WTC11 (cell line): ENCODE data around the gene PRKCQ. TPM values are rescaled to one million over a fixed set of nuclear protein-coding genes. Genes with fewer than 3 reads are reported as not detected.

ENCODE experiments used
- ATAC-seq: fragments of 200-7000 bp; cut with Tn5 transposase; 2 replicates; pipeline ENCODE4 v1.10.0; 2021; ENCODE audit warnings: mild to moderate bottlenecking, moderate library complexity
- CTCF ChIA-PET: fragments of 300-600 bp; sonication (Branson Sonifier 250); formaldehyde crosslinking; loops from one replicate; lab custom pipeline; 2021; ENCODE audit warnings: antibody characterized with exemption; lab: Charles Lee
- POLR2A ChIA-PET: fragments of 350-600 bp; sonication (Branson Sonifier 250); formaldehyde crosslinking; loops from one replicate; lab custom pipeline; 2021; ENCODE audit warnings: antibody characterized with exemption; lab: Charles Lee
- DNase-seq: peaks from one replicate; pipeline ENCODE4 v3.0.0; 2021; ENCODE audit warnings: low spot score
- H3K27ac Mint-ChIP-seq: 2 replicates; pipeline ENCODE4 v1.8.0; 2021; ENCODE audit warnings: mixed read lengths
- H3K27me3 Mint-ChIP-seq: 2 replicates; pipeline ENCODE4 v1.8.0; 2021; ENCODE audit warnings: low read depth, mild to moderate bottlenecking, moderate library complexity, mixed read lengths
- H3K36me3 Mint-ChIP-seq: 2 replicates; pipeline ENCODE4 v1.8.0; 2021; ENCODE audit warnings: mixed read lengths
- H3K4me1 Mint-ChIP-seq: 2 replicates; pipeline ENCODE4 v1.8.0; 2022; ENCODE audit warnings: mixed read lengths
- H3K4me3 Mint-ChIP-seq: 2 replicates; pipeline ENCODE4 v1.8.0; 2021; ENCODE audit warnings: mild to moderate bottlenecking, moderate library complexity, mixed read lengths
- H3K9me3 Mint-ChIP-seq: 2 replicates; pipeline ENCODE4 v1.8.0; 2021; ENCODE audit warnings: mixed read lengths
- ESRRA ChIP-seq: sonication (generic); formaldehyde crosslinking; IDR thresholded peaks from 2 replicates; pipeline ENCODE4 v1.8.1; 2022; ENCODE audit warnings: mild to moderate bottlenecking, missing genetic modification reagents, borderline replicate concordance
- FOXJ3 ChIP-seq: sonication (generic); formaldehyde crosslinking; IDR thresholded peaks from 2 replicates; pipeline ENCODE4 v1.9.0; 2021; ENCODE audit warnings: missing genetic modification reagents, mild to moderate bottlenecking, borderline replicate concordance
- FOXK1 ChIP-seq: sonication (generic); formaldehyde crosslinking; IDR thresholded peaks from 2 replicates; pipeline ENCODE4 v1.8.0; 2022; ENCODE audit warnings: mild to moderate bottlenecking, moderate library complexity, missing genetic modification reagents
- HMGA2 ChIP-seq: fragments of 250-450 bp; sonication (Bioruptor Pico); IDR thresholded peaks from 2 replicates; pipeline ENCODE4 v1.4.0; 2021; ENCODE audit warnings: mild to moderate bottlenecking, moderate library complexity
- IRF2 ChIP-seq: sonication (generic); formaldehyde crosslinking; IDR thresholded peaks from 2 replicates; pipeline ENCODE4 v1.8.0; 2022; ENCODE audit warnings: low read depth, missing genetic modification reagents, borderline replicate concordance
- KAT7 ChIP-seq: sonication (generic); formaldehyde crosslinking; IDR thresholded peaks from 2 replicates; pipeline ENCODE4 v1.8.1; 2023; ENCODE audit warnings: missing genetic modification reagents, mild to moderate bottlenecking, borderline replicate concordance
- MXD4 ChIP-seq: fragments of 250-450 bp; sonication (Bioruptor Pico); IDR thresholded peaks from 2 replicates; pipeline ENCODE4 v1.8.0; 2021; ENCODE audit warnings: mild to moderate bottlenecking, moderate library complexity, borderline replicate concordance
- MYBL2 ChIP-seq: sonication (generic); formaldehyde crosslinking; IDR thresholded peaks from 2 replicates; pipeline ENCODE4 v1.8.1; 2023; ENCODE audit warnings: mild to moderate bottlenecking, moderate library complexity, missing genetic modification reagents
- NFATC4 ChIP-seq: fragments of 250-450 bp; sonication (Bioruptor Pico); IDR thresholded peaks from 2 replicates; pipeline ENCODE4 v1.9.0; 2021; ENCODE audit warnings: mild to moderate bottlenecking
- NFE2L1 ChIP-seq: sonication (generic); formaldehyde crosslinking; IDR thresholded peaks from 2 replicates; pipeline ENCODE4 v1.8.1; 2023; ENCODE audit warnings: missing genetic modification reagents
- SMAD3 ChIP-seq: sonication (generic); formaldehyde crosslinking; IDR thresholded peaks from 2 replicates; pipeline ENCODE4 v1.8.0; 2022; ENCODE audit warnings: missing genetic modification reagents, mild to moderate bottlenecking, borderline replicate concordance
- ZNF232 ChIP-seq: sonication (generic); formaldehyde crosslinking; IDR thresholded peaks from 2 replicates; pipeline ENCODE4 v1.8.0; 2022; ENCODE audit warnings: mild to moderate bottlenecking, missing genetic modification reagents
- ZNF416 ChIP-seq: fragments of 250-450 bp; sonication (Bioruptor Pico); IDR thresholded peaks from 2 replicates; pipeline ENCODE4 v1.9.0; 2021; ENCODE audit warnings: mild to moderate bottlenecking, inconsistent platforms
- ZNF423 ChIP-seq: fragments of 250-450 bp; sonication (Bioruptor Pico); IDR thresholded peaks from 2 replicates; pipeline ENCODE4 v2.1.2; 2022; ENCODE audit warnings: mild to moderate bottlenecking, moderate library complexity
- total RNA-seq: library from RNA; stranded (reverse); gene quantifications from 3 replicates; pipeline ENCODE4 v1.2.3, GENCODE V29; 2021
- TF ChIP-seq, protein P1 (sequence below): sonication (generic); formaldehyde crosslinking; IDR thresholded peaks from 2 replicates; pipeline ENCODE4 v1.8.1; 2022; ENCODE audit warnings: low read depth, missing genetic modification reagents, borderline replicate concordance
- TF ChIP-seq, protein P2 (sequence below): fragments of 250-450 bp; sonication (Bioruptor Pico); IDR thresholded peaks from 2 replicates; pipeline ENCODE4 v1.8.0; 2021; ENCODE audit warnings: mild to moderate bottlenecking
- TF ChIP-seq, protein P3 (sequence below): sonication (generic); formaldehyde crosslinking; IDR thresholded peaks from 2 replicates; pipeline ENCODE4 v1.8.1; 2023; ENCODE audit warnings: mild to moderate bottlenecking, missing genetic modification reagents, moderate library complexity
- TF ChIP-seq, protein P4 (sequence below): sonication (generic); formaldehyde crosslinking; IDR thresholded peaks from 2 replicates; pipeline ENCODE4 v1.8.0; 2022; ENCODE audit warnings: missing genetic modification reagents

PRKCQ gene
- total RNA-seq, 1 experiment from 2014 or later: 8.7 TPM

DNA sequence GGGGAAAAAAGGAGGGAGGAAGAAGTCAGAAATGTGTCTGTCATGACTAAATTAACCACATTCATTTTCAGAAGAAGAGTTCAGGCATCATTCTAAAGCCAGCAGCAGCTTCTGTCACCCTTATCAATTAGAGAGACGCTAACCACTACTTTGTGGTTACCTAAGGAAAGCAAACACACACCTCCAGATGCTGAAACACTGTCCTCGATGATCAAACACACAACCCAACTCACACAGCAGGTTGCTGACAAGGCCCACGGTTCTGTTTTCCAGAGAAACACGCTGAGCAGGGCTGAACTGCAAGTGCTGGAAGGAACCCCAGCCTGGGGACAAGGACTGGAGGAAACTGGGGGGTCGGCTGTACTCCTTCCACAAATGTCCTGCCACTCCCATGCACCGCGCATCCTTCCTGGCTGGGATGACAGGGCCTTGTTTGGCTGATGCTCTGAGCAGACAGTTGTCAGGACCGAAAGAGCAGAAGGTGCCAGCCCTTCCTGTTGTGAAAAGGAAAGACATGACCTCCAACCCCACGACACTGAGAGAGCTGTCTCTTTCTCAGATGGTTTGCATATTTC, 36.6 kb downstream of the PRKCQ start (continued):
- TF ChIP-seq, protein P1, sequence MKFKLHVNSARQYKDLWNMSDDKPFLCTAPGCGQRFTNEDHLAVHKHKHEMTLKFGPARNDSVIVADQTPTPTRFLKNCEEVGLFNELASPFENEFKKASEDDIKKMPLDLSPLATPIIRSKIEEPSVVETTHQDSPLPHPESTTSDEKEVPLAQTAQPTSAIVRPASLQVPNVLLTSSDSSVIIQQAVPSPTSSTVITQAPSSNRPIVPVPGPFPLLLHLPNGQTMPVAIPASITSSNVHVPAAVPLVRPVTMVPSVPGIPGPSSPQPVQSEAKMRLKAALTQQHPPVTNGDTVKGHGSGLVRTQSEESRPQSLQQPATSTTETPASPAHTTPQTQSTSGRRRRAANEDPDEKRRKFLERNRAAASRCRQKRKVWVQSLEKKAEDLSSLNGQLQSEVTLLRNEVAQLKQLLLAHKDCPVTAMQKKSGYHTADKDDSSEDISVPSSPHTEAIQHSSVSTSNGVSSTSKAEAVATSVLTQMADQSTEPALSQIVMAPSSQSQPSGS (CRISPR knock-in tag): no peak
- no peak for TF ChIP-seq MYBL2
- TF ChIP-seq HMGA2 (CRISPR knock-in tag): no peak
- no peak for TF ChIP-seq IRF2 (CRISPR knock-in tag)

DNA sequence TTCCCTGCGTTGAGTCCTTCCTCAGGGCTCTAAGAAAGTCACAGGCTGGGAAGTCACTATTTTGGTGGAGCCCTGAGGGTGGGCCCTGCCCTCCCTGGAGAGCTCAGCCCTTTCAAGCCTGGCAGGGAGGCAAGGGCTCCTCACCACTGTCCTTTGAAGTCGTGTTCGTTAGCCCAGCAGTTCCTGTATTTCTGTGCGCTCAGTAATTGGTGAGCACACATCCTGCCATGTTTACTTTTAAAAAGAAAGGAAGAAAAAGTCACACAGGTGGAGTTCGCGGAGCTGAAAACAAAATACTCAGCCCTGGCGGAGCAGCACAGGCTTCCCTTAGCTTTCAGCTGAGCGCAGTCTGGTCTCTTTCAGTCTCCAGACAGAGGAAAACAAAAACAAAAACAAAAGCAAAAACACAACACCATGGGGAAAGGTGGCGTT, 37.1 kb downstream of the PRKCQ start:
- Mint-ChIP-seq H3K9me3 (no peaks in the 10 kb centered on the region), H3K4me3 (no peak overlapping the region), H3K27ac (0 out of 2 replicates have a peak overlapping the region, but pooled peaks have one; percentile 1), H3K4me1 (peaks cover 19% of the 10 kb centered on the region), H3K36me3 (no peaks in the 10 kb centered on the region), H3K27me3 (no peaks in the 10 kb centered on the region; the same call in 1 of the 2 replicates)
- DNase-seq (no peak), ATAC-seq (peak; percentile 60)
- TF ChIP-seq ZNF423 (peak; percentile 89), ZNF416 (CRISPR knock-in tag) (no peak), SMAD3 (CRISPR knock-in tag) (no peak), FOXJ3 (CRISPR knock-in tag) (no peak), NFATC4 (CRISPR knock-in tag) (no peak), MYBL2 (no peak)
- TF ChIP-seq, protein P2, sequence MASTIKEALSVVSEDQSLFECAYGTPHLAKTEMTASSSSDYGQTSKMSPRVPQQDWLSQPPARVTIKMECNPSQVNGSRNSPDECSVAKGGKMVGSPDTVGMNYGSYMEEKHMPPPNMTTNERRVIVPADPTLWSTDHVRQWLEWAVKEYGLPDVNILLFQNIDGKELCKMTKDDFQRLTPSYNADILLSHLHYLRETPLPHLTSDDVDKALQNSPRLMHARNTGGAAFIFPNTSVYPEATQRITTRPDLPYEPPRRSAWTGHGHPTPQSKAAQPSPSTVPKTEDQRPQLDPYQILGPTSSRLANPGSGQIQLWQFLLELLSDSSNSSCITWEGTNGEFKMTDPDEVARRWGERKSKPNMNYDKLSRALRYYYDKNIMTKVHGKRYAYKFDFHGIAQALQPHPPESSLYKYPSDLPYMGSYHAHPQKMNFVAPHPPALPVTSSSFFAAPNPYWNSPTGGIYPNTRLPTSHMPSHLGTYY (CRISPR knock-in tag): no peak
- ChIA-PET POLR2A (no interaction called here), CTCF (interaction anchor here (1.2 kb wide), 1 partner anchor 105 kb away, joined by 7 read pairs; no protein-coding TSS in a partner anchor)

DNA sequence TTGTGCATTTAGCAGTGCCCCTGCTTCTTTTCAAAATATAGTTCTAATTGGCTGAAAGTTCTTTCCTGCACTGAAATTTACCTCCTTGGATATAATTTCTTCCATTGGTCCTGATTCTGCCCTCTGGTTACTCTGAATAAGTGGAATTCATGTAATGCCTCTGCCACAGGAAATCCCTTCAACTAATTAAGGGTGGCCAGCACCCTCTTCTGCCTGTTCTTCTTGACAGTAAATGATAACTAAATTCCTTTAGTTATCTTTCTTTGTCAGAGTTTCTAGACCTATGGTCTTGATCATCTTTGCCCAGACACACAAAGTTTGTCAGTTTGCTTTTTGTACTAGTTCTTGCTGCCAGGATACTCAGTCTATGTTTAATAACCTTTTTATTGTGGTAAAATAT, 40.2 kb downstream of the PRKCQ start:
- ATAC-seq: no peak
- H3K4me1 Mint-ChIP-seq: peaks cover 19% of the 10 kb centered on the region
- no peak overlapping the region for H3K4me3 Mint-ChIP-seq
- H3K27ac Mint-ChIP-seq: no peak overlapping the region
- no peak for TF ChIP-seq ZNF232 (CRISPR knock-in tag)
- TF ChIP-seq, all 79 proteins: peak for 0
- Mint-ChIP-seq H3K36me3 (no peaks in the 10 kb centered on the region), H3K27me3 (no peaks in the 10 kb centered on the region; the same call in 1 of the 2 replicates), H3K9me3 (no peaks in the 10 kb centered on the region)
- CTCF ChIA-PET: no interaction called here
- DNase-seq: no peak
- POLR2A ChIA-PET: no interaction called here

DNA sequence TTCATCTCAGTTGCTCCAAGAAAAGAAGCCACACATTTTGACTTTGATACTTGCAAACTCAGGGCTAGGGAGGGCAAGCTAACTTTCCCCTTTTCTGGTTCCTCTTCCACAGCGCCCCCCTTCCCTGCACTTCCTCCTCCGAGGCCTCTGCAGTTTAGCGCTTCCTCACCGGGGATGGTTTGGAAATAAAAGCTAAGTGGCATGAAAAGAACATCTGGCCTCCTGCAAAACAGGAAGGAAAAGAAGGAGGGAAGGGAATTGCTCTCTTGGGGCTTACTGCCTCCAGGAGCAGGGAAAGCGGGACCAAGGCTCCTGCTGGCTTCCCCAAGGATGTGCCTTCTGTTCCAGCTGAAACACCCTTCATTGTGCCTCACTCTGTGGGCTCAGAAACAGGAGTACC, 42.3 kb downstream of the PRKCQ start:
- Mint-ChIP-seq H3K27ac (no peak overlapping the region), H3K27me3 (no peaks in the 10 kb centered on the region; the same call in 1 of the 2 replicates), H3K4me3 (no peak overlapping the region), H3K9me3 (no peaks in the 10 kb centered on the region), H3K36me3 (no peaks in the 10 kb centered on the region), H3K4me1 (peaks cover 3% of the 10 kb centered on the region)
- peak; percentile 58 for ATAC-seq
- ChIA-PET CTCF (interaction anchor here (0.7 to 2.0 kb wide), 7 partner anchors 10 to 100 kb away, joined by 3 to 8 read pairs (median 3); no protein-coding TSS in a partner anchor), POLR2A (no interaction called here)
- TF ChIP-seq ESRRA (CRISPR knock-in tag) (no peak), KAT7 (no peak), FOXK1 (CRISPR knock-in tag) (no peak), NFE2L1 (CRISPR knock-in tag) (no peak)
- DNase-seq: no peak

DNA sequence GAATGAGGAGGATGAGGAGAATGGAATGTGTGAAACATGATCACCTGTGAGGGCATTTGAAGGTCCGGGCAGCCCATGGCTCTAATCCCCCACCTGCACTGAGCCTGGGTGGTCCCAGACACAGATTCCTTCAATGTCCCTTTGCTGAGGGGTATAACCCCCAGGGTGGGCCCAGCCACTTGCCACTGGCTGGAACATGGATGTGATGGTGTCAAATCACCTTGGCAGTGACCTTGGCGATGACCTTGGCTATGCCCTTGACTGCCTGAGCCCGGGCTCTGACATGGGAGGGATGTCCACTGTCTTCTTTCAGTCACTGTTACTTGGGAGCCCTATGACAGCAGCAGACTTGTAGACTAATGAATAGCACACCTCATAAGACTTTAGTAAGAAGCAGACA, 44.0 kb downstream of the PRKCQ start:
- ChIA-PET CTCF (no interaction called here), POLR2A (no interaction called here)
- Mint-ChIP-seq H3K27me3 (no peaks in the 10 kb centered on the region), H3K4me3 (no peak overlapping the region), H3K27ac (peak overlapping the region; percentile 82), H3K36me3 (no peaks in the 10 kb centered on the region), H3K9me3 (no peaks in the 10 kb centered on the region), H3K4me1 (peaks cover 5% of the 10 kb centered on the region)
- DNase-seq (no peak), ATAC-seq (no peak)
- TF ChIP-seq ESRRA (CRISPR knock-in tag) (peak; percentile 64; the same call in 1 of the 2 replicates), MXD4 (CRISPR knock-in tag) (no peak)
- TF ChIP-seq, protein P3, sequence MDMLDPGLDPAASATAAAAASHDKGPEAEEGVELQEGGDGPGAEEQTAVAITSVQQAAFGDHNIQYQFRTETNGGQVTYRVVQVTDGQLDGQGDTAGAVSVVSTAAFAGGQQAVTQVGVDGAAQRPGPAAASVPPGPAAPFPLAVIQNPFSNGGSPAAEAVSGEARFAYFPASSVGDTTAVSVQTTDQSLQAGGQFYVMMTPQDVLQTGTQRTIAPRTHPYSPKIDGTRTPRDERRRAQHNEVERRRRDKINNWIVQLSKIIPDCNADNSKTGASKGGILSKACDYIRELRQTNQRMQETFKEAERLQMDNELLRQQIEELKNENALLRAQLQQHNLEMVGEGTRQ (CRISPR knock-in tag): no peak
- TF ChIP-seq, protein P4, sequence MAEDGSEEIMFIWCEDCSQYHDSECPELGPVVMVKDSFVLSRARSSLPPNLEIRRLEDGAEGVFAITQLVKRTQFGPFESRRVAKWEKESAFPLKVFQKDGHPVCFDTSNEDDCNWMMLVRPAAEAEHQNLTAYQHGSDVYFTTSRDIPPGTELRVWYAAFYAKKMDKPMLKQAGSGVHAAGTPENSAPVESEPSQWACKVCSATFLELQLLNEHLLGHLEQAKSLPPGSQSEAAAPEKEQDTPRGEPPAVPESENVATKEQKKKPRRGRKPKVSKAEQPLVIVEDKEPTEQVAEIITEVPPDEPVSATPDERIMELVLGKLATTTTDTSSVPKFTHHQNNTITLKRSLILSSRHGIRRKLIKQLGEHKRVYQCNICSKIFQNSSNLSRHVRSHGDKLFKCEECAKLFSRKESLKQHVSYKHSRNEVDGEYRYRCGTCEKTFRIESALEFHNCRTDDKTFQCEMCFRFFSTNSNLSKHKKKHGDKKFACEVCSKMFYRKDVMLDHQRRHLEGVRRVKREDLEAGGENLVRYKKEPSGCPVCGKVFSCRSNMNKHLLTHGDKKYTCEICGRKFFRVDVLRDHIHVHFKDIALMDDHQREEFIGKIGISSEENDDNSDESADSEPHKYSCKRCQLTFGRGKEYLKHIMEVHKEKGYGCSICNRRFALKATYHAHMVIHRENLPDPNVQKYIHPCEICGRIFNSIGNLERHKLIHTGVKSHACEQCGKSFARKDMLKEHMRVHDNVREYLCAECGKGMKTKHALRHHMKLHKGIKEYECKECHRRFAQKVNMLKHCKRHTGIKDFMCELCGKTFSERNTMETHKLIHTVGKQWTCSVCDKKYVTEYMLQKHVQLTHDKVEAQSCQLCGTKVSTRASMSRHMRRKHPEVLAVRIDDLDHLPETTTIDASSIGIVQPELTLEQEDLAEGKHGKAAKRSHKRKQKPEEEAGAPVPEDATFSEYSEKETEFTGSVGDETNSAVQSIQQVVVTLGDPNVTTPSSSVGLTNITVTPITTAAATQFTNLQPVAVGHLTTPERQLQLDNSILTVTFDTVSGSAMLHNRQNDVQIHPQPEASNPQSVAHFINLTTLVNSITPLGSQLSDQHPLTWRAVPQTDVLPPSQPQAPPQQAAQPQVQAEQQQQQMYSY (CRISPR knock-in tag): no peak
